Lung (tissue), 12 donors: Measurements from ENCODE around the gene SHROOM1. TPM values are rescaled to one million over a fixed set of nuclear protein-coding genes. Genes with fewer than 3 reads are reported as not detected.

ENCODE experiments used
- ATAC-seq: fragments of 200-7000 bp; cut with Tn5 transposase; one replicate; pipeline ENCODE4 v1.9.1; 2020; ENCODE audit warnings: moderate number of reproducible peaks; ENCODE audit not compliant: insufficient read depth, low FRiP score
- DNase-seq, 3 donors: peaks; one replicate each; pipeline ENCODE4 v3.0.0-alpha.2; 2013 to 2017
- H3K27ac ChIP-seq, 2 donors: one replicate each; pipeline ENCODE4 v1.5.1; 2013; ENCODE audit warnings: mild to moderate bottlenecking in 2 of 2, moderate library complexity in 2 of 2, control low read depth in 1 of 2, inconsistent platforms in 1 of 2, low read depth in 1 of 2, low read length in 1 of 2
- H3K27me3 ChIP-seq, 3 donors: one replicate each; pipeline ENCODE4 v1.5.1; 2013; ENCODE audit warnings: low read length in 2 of 3; ENCODE audit not compliant: control insufficient read depth in 3 of 3, insufficient read depth in 3 of 3
- H3K36me3 ChIP-seq, 4 donors: one replicate each; pipeline ENCODE4 v1.5.1; 2013; ENCODE audit warnings: low read length in 4 of 4, mild to moderate bottlenecking in 1 of 4, moderate library complexity in 1 of 4; ENCODE audit not compliant: control insufficient read depth in 4 of 4, insufficient read depth in 4 of 4
- H3K4me1 ChIP-seq, 5 donors: one replicate each; pipeline ENCODE4 v1.5.1; 2013; ENCODE audit warnings: low read length in 5 of 5, mild to moderate bottlenecking in 2 of 5, moderate library complexity in 1 of 5; ENCODE audit not compliant: control insufficient read depth in 5 of 5, insufficient read depth in 5 of 5
- H3K4me3 ChIP-seq: one replicate; pipeline ENCODE4 v1.5.1; 2013; ENCODE audit warnings: mild to moderate bottlenecking, control low read depth, moderate library complexity
- H3K9ac ChIP-seq, 2 donors: one replicate each; pipeline ENCODE4 v1.5.1; 2013; ENCODE audit warnings: low read length in 2 of 2, control low read depth in 1 of 2; ENCODE audit not compliant: insufficient read depth in 1 of 2
- H3K9me3 ChIP-seq, 4 donors: one replicate each; pipeline ENCODE4 v1.5.1; 2013; ENCODE audit warnings: low read length in 3 of 4, mild to moderate bottlenecking in 1 of 4, moderate library complexity in 1 of 4; ENCODE audit not compliant: control insufficient read depth in 4 of 4, insufficient read depth in 3 of 4
- CTCF ChIP-seq: IDR thresholded peaks from 2 replicates; pipeline ENCODE4 v1.5.1; 2012; ENCODE audit warnings: mild to moderate bottlenecking; ENCODE audit errors: control extremely low read depth, extremely low read depth
- WGBS, 2 donors: extraction: QIAGEN DNeasy Blood & Tissue Kit; methylation state at CpG; one replicate each; pipeline ENCODE4 v1.1.7; 2013; 5-methylcytosine and 5-hydroxymethylcytosine counted together
- polyA plus RNA-seq, 2 donors: library from polyadenylated mRNA; stranded (reverse); fragments of 200-250 nt; gene quantifications; one replicate each; pipeline ENCODE4 v1.2.1, GENCODE V29; 2013
- total RNA-seq, 2 donors: library from RNA; depleted of rRNA in 1 of 2; stranded (reverse); fragments of >200 nt in 1 of 2; gene quantifications; one replicate each; pipeline ENCODE4 v1.2.1, GENCODE V29; 2014 to 2021
- donor health status: control.
- donor health status: control.
- donor health status: Bipolar disorder and iron deficiency.
- donor health status: healthy.
- donor health status: DM: yes; HTN: yes; CAD: no.

The SHROOM1 gene
- total and polyA plus RNA-seq, 4 donors, result 7.0 to 21.9 (median 11.4) TPM

- Histone ChIP-seq H3K4me3 (no peak overlapping the region), H3K9ac (no peak overlapping the region), H3K36me3 (no peaks in the 10 kb centered on the region), H3K27me3 (peaks cover 0 to 32% (median 32%) of the 10 kb centered on the region in 3 donors), H3K4me1 (peaks cover 0 to 15% (median 0%) of the 10 kb centered on the region in 5 donors), H3K27ac (no peak overlapping the region), H3K9me3 (no peaks in the 10 kb centered on the region)
- DNase-seq (peak in 1 of 3 donors; percentile 30), ATAC-seq (no peak)
- TF ChIP-seq CTCF, result no peak
Observed at GRCh38 chr5:132816554-132816953, 13.9 kb downstream of the SHROOM1 start.

- no peak for TF ChIP-seq CTCF
Observed at GRCh38 chr5:132816083-132816482, 14.4 kb downstream of the SHROOM1 start.

DNA sequence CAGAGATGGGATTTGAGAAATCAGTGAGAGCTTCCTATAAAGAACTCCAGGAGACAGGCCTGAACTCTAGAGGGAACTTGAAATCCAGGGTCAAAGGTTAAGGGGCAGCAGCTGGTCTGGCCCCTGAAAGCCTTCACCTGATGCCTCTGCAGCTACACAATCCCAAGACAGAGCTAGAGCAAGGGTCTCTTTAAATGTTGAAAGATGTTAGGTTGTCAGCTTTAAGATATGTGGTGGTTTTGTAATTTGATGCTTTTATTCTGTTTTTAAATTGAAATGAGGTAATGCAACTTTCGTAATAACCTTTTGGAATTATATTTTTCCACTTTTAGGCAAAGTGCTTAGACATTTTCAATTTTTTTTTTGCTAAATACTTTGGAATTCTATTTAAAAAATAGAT lies 15.0 kb downstream of the SHROOM1 start:
- no peak overlapping the region for H3K9ac ChIP-seq
- ATAC-seq, result no peak
- peaks cover 0 to 15% (median 0%) of the 10 kb centered on the region in 5 donors for H3K4me1 ChIP-seq
- no peak overlapping the region for H3K4me3 ChIP-seq
- DNase-seq, result no peak
- TF ChIP-seq CTCF, result no peak
- WGBS, 2 donors, result 96 to 99% methylated on average over 1 of the region's 1 CpG
- peaks cover 0 to 41% (median 40%) of the 10 kb centered on the region in 3 donors for H3K27me3 ChIP-seq
- H3K36me3 ChIP-seq, result no peaks in the 10 kb centered on the region
- no peak overlapping the region for H3K27ac ChIP-seq
- no peaks in the 10 kb centered on the region for H3K9me3 ChIP-seq

More at GRCh38 chr5:132816083-132816482, 14.4 kb downstream of the SHROOM1 start:
- Histone ChIP-seq H3K4me1 (peaks cover 0 to 15% (median 0%) of the 10 kb centered on the region in 5 donors), H3K9ac (no peak overlapping the region), H3K27ac (no peak overlapping the region), H3K4me3 (no peak overlapping the region), H3K36me3 (no peaks in the 10 kb centered on the region), H3K9me3 (no peaks in the 10 kb centered on the region), H3K27me3 (peaks cover 0 to 37% (median 37%) of the 10 kb centered on the region in 3 donors)
- DNase-seq (no peak), ATAC-seq (no peak)
- WGBS, 2 donors, result 82 to 88% methylated on average over 2 of the region's 2 CpGs
